Spleen (tissue), 11 donors: ENCODE measurements around the gene IL20RA. TPM values are rescaled to one million over a fixed set of nuclear protein-coding genes. Genes with fewer than 3 reads are reported as not detected.

Source experiments
- DNase-seq: peaks from one replicate; pipeline ENCODE4 v3.0.0-alpha.2; 2020
- H3K27ac ChIP-seq, 8 donors: fragments of 200-600 bp; sonication (generic) in 7 of 8; 1 replicate in 4 of 8; 2 replicates in 4 of 8; pipeline versions ENCODE4 v1.5.0 to v1.8.0; 2016 to 2021; ENCODE audit warnings: inconsistent platforms in 4 of 8, mild to moderate bottlenecking in 4 of 8, moderate library complexity in 1 of 8
- H3K27me3 ChIP-seq, 7 donors: fragments of 200-600 bp; sonication (generic) in 6 of 7; replicated peaks in 1 of 7; 1 replicate in 4 of 7; 2 replicates in 3 of 7; pipeline versions ENCODE4 v1.5.0 to v1.8.0; 2016 to 2021; ENCODE audit warnings: inconsistent platforms in 3 of 7, mild to moderate bottlenecking in 1 of 7
- H3K36me3 ChIP-seq, 6 donors: fragments of 200-600 bp; sonication (generic) in 5 of 6; 1 replicate in 4 of 6; 2 replicates in 2 of 6; pipeline versions ENCODE4 v1.5.0 to v1.8.0; 2016 to 2021; ENCODE audit warnings: inconsistent platforms in 2 of 6
- H3K4me1 ChIP-seq, 6 donors: fragments of 200-600 bp; sonication (generic) in 5 of 6; 1 replicate in 3 of 6; 2 replicates in 3 of 6; pipeline versions ENCODE4 v1.5.0 to v1.8.0; 2016 to 2021; ENCODE audit warnings: inconsistent platforms in 3 of 6
- H3K4me3 ChIP-seq, 8 donors: fragments of 200-600 bp; sonication (generic) in 7 of 8; 1 replicate in 4 of 8; 2 replicates in 4 of 8; pipeline versions ENCODE4 v1.5.0 to v1.8.0; 2016 to 2021; ENCODE audit warnings: inconsistent platforms in 4 of 8, mild to moderate bottlenecking in 4 of 8, moderate library complexity in 2 of 8
- H3K9me3 ChIP-seq, 8 donors: fragments of 200-600 bp; sonication (generic) in 7 of 8; 1 replicate in 4 of 8; 2 replicates in 4 of 8; pipeline versions ENCODE4 v1.5.0 to v1.8.0; 2016 to 2021; ENCODE audit warnings: inconsistent platforms in 4 of 8
- POLR2A ChIP-seq, 3 donors: fragments of 450-650 bp; IDR thresholded peaks; one replicate each; pipeline ENCODE4 v1.5.1; 2017; ENCODE audit warnings: antibody characterized with exemption in 3 of 3, mild to moderate bottlenecking in 1 of 3
- POLR2AphosphoS5 ChIP-seq, 3 donors: sonication (generic); formaldehyde crosslinking; IDR thresholded peaks; one replicate each; pipeline ENCODE4 v1.5.1; 2017; ENCODE audit warnings: antibody characterized with exemption in 3 of 3
- WGBS, 5 donors: extraction: QIAGEN DNeasy Blood & Tissue Kit in 3 of 5; methylation state at CpG; one replicate each; pipeline versions ENCODE4 v1.1.5 to v1.1.7; 2013 to 2018; 5-methylcytosine and 5-hydroxymethylcytosine counted together
- intact Hi-C: fragments of 100-400 bp; cut with DNase I; formaldehyde crosslinking; loops from one replicate; pipeline ENCODE4 v1.15.0; 2023; ENCODE audit warnings: low total_unique reads
- polyA plus RNA-seq, 3 donors: library from polyadenylated mRNA; stranded (reverse); fragments of 200-250 nt; gene quantifications; one replicate each; pipeline ENCODE4 v1.2.1, GENCODE V29; 2013
- total RNA-seq, 7 donors: library from RNA; depleted of rRNA in 3 of 7; stranded (reverse); fragments of >200 nt in 3 of 7; fragmentation: NEBNext Ultra II Directional in 4 of 7; extraction: Animal tissue kit (Norgen Biotek cat#: 25700) in 4 of 7; gene quantifications; one replicate each; pipeline versions ENCODE4 v1.1.0 to v1.2.1, GENCODE V29; 2016 to 2021
- TF ChIP-seq, protein P1 (sequence below), 11 experiments: fragments of 200-600 bp in 7 of 11; fragments of 450-650 bp in 4 of 11; sonication (generic) in 4 of 11; IDR thresholded peaks in 8 of 11; conservative IDR thresholded peaks in 3 of 11; 1 replicate in 7 of 11; 2 replicates in 4 of 11; pipeline versions ENCODE4 v1.4.0 to v1.8.0; 2016 to 2021; ENCODE audit warnings: antibody characterized with exemption in 11 of 11, inconsistent platforms in 4 of 11, mild to moderate bottlenecking in 1 of 11
- donor health status: healthy with polysubstance abuse.
- donor health status: DM: no; HTN: no; CAD: no; lungs with moderate emphysema.
- donor health status: DM: no; HTN: no; CAD: no.
- donor health status: Bipolar disorder and iron deficiency.
- donor health status: healthy.
- donor health status: DM: no; HTN: no; CAD: no.
- donor health status: DM: yes; HTN: yes; CAD: no.

Gene IL20RA
- total and polyA plus RNA-seq, 10 donors, result 0.03 TPM; not detected in 9

DNA sequence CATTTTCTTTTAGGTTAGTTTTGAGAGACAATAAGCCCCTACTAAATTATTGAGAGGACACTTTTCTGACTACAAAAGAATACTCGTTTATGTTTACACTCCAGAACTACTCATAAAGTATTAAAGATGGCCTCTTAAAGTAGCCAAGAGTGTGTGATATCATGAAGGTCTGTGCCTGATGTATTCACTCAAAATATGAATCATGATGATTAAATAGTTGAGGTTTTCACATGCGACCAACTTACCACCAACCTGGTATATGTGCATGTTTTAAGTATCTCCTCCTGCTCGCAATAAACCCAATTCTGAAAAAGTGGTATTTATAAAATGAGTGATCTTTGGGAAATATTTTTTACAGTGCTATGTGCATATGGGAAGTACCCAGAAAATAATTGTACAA, 43.9 kb downstream of the IL20RA start:
- H3K36me3 ChIP-seq, result no peaks in the 10 kb centered on the region
- peaks cover 0 to 32% (median 0%) of the 10 kb centered on the region in 7 donors for H3K27me3 ChIP-seq
- 51 to 59% (median 57%) methylated on average over 3 of the region's 3 CpGs for WGBS, 5 donors
- no peak overlapping the region for H3K4me3 ChIP-seq
- DNase-seq, result no peak
- TF ChIP-seq, protein P1, sequence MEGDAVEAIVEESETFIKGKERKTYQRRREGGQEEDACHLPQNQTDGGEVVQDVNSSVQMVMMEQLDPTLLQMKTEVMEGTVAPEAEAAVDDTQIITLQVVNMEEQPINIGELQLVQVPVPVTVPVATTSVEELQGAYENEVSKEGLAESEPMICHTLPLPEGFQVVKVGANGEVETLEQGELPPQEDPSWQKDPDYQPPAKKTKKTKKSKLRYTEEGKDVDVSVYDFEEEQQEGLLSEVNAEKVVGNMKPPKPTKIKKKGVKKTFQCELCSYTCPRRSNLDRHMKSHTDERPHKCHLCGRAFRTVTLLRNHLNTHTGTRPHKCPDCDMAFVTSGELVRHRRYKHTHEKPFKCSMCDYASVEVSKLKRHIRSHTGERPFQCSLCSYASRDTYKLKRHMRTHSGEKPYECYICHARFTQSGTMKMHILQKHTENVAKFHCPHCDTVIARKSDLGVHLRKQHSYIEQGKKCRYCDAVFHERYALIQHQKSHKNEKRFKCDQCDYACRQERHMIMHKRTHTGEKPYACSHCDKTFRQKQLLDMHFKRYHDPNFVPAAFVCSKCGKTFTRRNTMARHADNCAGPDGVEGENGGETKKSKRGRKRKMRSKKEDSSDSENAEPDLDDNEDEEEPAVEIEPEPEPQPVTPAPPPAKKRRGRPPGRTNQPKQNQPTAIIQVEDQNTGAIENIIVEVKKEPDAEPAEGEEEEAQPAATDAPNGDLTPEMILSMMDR (IDR thresholded peaks at IDR 0.05 in 8 of 11, conservative IDR thresholded peaks at IDR 0.05 in 3 of 11), result no peak
- no peak for TF ChIP-seq POLR2A (IDR thresholded peaks at IDR 0.05)
- no peak for TF ChIP-seq POLR2AphosphoS5 (IDR thresholded peaks at IDR 0.05)
- H3K4me1 ChIP-seq, result no peaks in the 10 kb centered on the region
- intact Hi-C loops, result no loop called here
- no peaks in the 10 kb centered on the region for H3K9me3 ChIP-seq
- H3K27ac ChIP-seq, result no peak overlapping the region

DNA sequence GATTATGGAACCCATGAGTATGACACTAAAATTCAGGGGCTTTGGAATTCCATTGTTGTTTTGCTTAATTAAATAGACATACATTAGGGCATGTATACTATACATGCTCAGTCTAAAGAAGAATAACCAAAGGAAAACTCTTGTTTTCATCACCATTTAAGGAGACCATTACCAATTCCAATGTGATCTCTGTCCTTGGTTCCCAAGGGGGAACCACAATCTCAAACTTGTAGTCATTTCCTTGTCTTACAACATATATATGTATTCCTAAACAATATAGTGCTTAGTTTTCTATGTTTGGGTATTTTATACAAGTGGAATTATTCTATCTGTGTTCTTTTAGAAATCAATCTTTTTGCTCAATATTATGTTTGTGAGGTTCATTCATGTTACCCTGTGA, 49.2 kb downstream of the IL20RA start:
- no peak overlapping the region for H3K4me3 ChIP-seq
- no peak for DNase-seq
- TF ChIP-seq POLR2AphosphoS5 (IDR thresholded peaks at IDR 0.05) (no peak), POLR2A (IDR thresholded peaks at IDR 0.05) (no peak)
- TF ChIP-seq, protein P1 (IDR thresholded peaks at IDR 0.05 in 8 of 11, conservative IDR thresholded peaks at IDR 0.05 in 3 of 11), result no peak
- H3K27me3 ChIP-seq, result peaks cover 0 to 56% (median 22%) of the 10 kb centered on the region in 7 donors
- H3K36me3 ChIP-seq, result no peaks in the 10 kb centered on the region
- no peak overlapping the region for H3K27ac ChIP-seq
- intact Hi-C loops, result no loop called here
- no peaks in the 10 kb centered on the region for H3K9me3 ChIP-seq
- no peaks in the 10 kb centered on the region for H3K4me1 ChIP-seq

DNA sequence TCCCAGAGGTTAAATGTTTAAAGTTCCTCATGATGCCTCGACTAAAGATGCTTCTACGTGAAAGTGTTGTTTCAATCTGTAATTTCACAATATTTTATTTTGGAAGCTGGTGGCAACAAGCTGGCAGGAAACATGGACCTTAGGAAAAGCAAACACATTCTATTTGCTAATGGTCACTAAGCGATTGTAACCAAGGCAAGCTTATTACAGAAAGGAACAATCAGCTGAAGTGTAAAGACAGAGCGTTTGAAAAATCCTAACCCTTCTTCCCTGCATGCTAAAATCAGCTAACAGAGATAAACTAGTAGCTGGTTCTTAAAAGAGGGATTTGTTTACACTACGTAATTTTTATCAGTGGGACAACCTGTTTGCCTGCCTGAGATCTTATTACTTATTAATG, 50.0 kb downstream of the IL20RA start:
- no peaks in the 10 kb centered on the region for H3K36me3 ChIP-seq
- WGBS, 5 donors, result 82 to 88% (median 83%) methylated on average over 5 of the region's 5 CpGs
- intact Hi-C loops, result no loop called here
- peaks cover 4 to 6% (median 5%) of the 10 kb centered on the region in 6 donors for H3K4me1 ChIP-seq
- no peak for DNase-seq
- TF ChIP-seq POLR2AphosphoS5 (IDR thresholded peaks at IDR 0.05) (no peak), POLR2A (IDR thresholded peaks at IDR 0.05) (no peak)
- TF ChIP-seq, protein P1 (IDR thresholded peaks at IDR 0.05 in 8 of 11, conservative IDR thresholded peaks at IDR 0.05 in 3 of 11), result no peak
- H3K9me3 ChIP-seq, result no peaks in the 10 kb centered on the region
- no peak overlapping the region for H3K27ac ChIP-seq
- no peak overlapping the region for H3K4me3 ChIP-seq
- peaks cover 0 to 63% (median 30%) of the 10 kb centered on the region in 7 donors for H3K27me3 ChIP-seq

DNA sequence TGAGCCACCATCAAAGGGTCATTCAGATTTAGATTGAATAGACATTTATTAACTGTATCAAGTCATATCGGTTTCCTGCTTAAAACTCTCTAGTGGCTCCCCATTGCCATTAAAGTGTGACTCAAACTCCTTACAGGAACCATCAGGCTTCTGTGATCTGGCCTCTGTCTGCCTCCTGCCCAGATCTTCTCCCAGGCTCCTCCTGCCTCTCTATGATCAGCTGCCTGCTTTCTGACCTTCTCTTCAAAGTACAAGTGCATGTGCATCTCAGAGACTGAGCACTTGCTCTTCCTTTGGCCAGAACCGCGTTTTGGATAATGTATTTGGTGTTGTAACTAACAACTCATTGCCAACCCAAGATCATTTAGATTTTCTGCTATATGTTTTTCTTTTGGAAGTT, 52.7 kb downstream of the IL20RA start:
- 51 to 63% (median 58%) methylated on average over 3 of the region's 3 CpGs for WGBS, 5 donors
- no peak for DNase-seq
- peaks cover 7 to 11% (median 8%) of the 10 kb centered on the region in 6 donors for H3K4me1 ChIP-seq
- H3K4me3 ChIP-seq, result no peak overlapping the region
- intact Hi-C loops, result no loop called here
- H3K27me3 ChIP-seq, result peaks cover 0 to 84% (median 52%) of the 10 kb centered on the region in 7 donors
- TF ChIP-seq, protein P1 (IDR thresholded peaks at IDR 0.05 in 8 of 11, conservative IDR thresholded peaks at IDR 0.05 in 3 of 11), result no peak
- TF ChIP-seq POLR2AphosphoS5 (IDR thresholded peaks at IDR 0.05) (no peak), POLR2A (IDR thresholded peaks at IDR 0.05) (no peak)
- no peaks in the 10 kb centered on the region for H3K9me3 ChIP-seq
- no peak overlapping the region for H3K27ac ChIP-seq
- no peaks in the 10 kb centered on the region for H3K36me3 ChIP-seq
